Astrocyte of the cerebellum (primary cell): ENCODE data around the gene EXOC6B.

ENCODE experiments used
- DNase-seq: peaks from one replicate; pipeline ENCODE4 v3.0.0-alpha.2; 2011; ENCODE audit warnings: low read depth
- H3K4me3 ChIP-seq: 2 replicates; pipeline ENCODE4 v1.5.1; 2011; ENCODE audit warnings: mild to moderate bottlenecking, low read depth, low read length, moderate library complexity
- CTCF ChIP-seq: IDR thresholded peaks from 2 replicates; pipeline ENCODE4 v1.5.1; 2012; ENCODE audit warnings: low read length, low read depth, moderate library complexity, mild to moderate bottlenecking; ENCODE audit errors: missing control alignments
- in situ Hi-C: cut with HindIII; loops from 2 replicates; pipeline ENCODE4 v1.10.0; 2017; ENCODE audit warnings: low sequenced_read_pairs

The EXOC6B gene

GRCh38 chr2:72743481-72743880 is 82.4 kb downstream of the EXOC6B start:
- H3K4me3 ChIP-seq, result no peak overlapping the region
- in situ Hi-C loops, result no loop called here
- no peak for TF ChIP-seq CTCF
- DNase-seq, result no peak

DNA sequence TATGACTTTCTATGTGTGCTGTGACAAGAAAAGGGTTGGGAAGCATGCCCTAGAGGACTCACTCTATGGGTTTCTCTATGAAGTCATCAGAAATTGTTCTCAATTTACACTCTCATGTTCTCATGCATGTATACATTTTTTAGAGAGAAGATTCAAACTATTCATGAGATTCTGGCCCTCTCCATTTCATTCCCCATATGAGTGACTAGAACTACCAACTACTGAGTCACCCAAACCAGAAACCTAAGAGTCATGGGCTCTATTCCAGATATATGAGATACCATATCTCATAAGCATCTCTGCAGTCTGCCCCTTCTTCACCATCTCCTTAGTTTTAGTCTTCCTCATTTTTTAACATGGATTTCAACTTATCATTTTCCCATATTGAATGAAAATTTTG is 87.7 kb downstream of the EXOC6B start:
- TF ChIP-seq CTCF, result no peak
- no peak for DNase-seq
- in situ Hi-C loops, result no loop called here
- H3K4me3 ChIP-seq, result no peak overlapping the region

DNA sequence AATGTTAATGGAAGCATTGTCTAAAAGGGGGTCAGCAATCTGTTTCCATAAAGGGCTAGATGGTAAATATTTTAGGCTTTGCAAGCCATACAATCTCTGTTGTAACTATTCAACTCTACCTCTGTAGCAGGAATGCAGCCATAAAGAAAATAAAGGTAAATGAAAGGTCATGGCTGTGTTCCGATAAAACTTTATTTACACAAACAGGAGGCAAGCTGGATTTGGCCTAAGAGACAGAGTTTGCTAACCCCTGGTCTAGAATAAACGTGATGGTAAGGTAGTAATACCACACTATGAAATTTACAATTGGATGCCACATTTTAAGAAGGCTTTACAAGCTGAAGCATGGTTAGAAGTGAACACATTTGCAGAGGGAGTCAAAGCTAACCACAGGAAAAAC is 91.4 kb downstream of the EXOC6B start:
- no peak overlapping the region for H3K4me3 ChIP-seq
- in situ Hi-C loops, result no loop called here
- DNase-seq, result no peak
- TF ChIP-seq CTCF, result no peak

DNA sequence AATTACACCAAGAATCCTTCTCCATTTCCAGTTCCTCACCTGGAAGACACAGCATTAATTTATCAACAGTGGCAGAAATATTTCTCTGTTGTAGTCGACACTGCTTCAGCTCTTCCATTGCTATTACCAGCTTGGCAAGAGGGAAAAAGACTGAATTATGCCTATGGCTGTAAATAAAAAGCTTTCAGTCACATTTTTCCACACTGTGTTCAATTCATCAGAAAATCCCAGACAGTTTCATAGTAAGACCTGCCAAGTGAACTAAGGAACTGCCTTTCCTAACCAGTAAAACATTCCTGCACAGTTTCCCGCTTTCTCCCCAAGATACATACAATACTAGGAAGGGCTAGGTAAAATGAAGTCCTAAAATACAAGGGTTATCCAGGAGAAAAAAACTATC is 94.7 kb downstream of the EXOC6B start:
- no peak for TF ChIP-seq CTCF
- no peak for DNase-seq
- no peak overlapping the region for H3K4me3 ChIP-seq
- in situ Hi-C loops, result no loop called here

GRCh38 chr2:72727356-72727755 is 98.5 kb downstream of the EXOC6B start:
- in situ Hi-C loops, result no loop called here
- H3K4me3 ChIP-seq, result no peak overlapping the region
- no peak for TF ChIP-seq CTCF
- DNase-seq, result no peak

- TF ChIP-seq CTCF, result no peak
- in situ Hi-C loops, result no loop called here
- no peak overlapping the region for H3K4me3 ChIP-seq
- no peak for DNase-seq
Measured at GRCh38 chr2:72723769-72724370, 102.0 kb downstream of the EXOC6B start.

GRCh38 chr2:72722492-72723070 is 103.3 kb downstream of the EXOC6B start:
- in situ Hi-C loops, result no loop called here
- TF ChIP-seq CTCF, result no peak
- DNase-seq, result no peak
- no peak overlapping the region for H3K4me3 ChIP-seq
